HG02970 (cell line): ENCODE data around the gene MED29.
"Not testable (repeated sequence)": the region's sequence is repeated elsewhere in the genome, so short reads cannot be mapped to it uniquely, and the experiment has no call there.

ENCODE experiments used
- ATAC-seq: cut with Tn5 transposase; IDR thresholded peaks from one replicate; pipeline ENCODE4 v1.9.1; 2021; ENCODE audit warnings: mild to moderate bottlenecking, moderate library complexity, moderate number of reproducible peaks; ENCODE audit not compliant: unreplicated experiment, low FRiP score

MED29 gene

DNA sequence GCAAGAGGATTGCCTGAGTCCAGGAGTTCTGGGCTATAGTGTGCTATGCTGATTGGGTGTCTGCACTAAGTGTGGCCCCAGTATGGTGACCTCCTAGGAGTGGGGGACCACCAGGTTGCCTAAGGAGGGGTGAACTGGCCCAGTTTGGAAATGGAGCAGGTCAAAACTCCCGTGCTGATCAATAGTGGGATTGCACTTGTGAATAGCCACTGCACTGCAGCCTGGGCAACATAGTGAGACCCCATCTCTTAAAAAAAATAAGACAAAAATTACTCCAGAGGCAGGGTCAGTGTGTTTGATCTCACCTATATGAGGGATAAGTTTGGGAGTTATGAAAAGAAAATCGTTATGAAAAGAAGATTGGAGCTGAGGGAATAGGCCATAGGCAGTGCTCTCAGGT is 22.0 kb upstream of the MED29 start:
- ATAC-seq = no peak

DNA sequence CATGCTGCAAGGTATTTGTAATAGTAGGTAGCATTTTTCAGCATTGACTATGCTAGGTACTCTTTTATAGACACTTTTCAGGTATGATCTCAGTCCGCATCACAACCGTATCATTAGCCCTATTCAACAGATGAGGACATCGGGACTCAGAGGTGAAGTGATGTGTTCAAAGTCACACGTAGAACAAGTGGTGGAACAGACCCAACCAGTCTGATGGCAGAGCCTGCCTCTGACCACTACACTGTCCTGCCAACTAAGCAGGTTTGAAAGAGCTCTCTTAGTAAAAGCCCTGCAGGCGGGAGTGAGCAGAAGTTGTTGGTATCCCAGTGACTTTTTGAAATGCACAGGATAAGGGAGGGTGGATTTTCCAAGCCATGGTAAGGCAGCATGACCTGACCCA is 20.4 kb upstream of the MED29 start:
- ATAC-seq = no peak

GRCh38 chr19:39372047-39372802 is 19.0 kb upstream of the MED29 start:
- no peak for ATAC-seq

- ATAC-seq = no peak
Observed at GRCh38 chr19:39372941-39373340, 18.2 kb upstream of the MED29 start.

DNA sequence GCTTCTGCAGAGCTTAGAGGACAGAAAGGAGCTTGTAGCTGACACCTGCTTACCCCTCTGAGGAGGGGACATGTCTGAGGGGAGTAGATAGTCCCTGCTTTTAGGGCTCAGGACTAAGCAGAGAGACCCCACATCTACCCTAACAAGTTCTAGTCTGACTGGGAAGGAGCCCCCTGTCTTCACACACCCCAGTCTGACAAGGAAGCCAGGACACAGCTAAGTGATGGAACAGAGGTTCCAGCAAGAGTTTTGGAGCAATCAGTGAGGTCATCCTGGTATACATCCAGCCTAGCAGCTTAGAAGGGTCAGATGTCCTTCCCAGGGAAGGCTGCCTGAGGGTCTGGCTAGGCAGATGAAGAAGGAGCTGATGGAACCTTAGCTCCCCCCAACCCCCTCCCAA is 15.2 kb upstream of the MED29 start:
- ATAC-seq = no peak

DNA sequence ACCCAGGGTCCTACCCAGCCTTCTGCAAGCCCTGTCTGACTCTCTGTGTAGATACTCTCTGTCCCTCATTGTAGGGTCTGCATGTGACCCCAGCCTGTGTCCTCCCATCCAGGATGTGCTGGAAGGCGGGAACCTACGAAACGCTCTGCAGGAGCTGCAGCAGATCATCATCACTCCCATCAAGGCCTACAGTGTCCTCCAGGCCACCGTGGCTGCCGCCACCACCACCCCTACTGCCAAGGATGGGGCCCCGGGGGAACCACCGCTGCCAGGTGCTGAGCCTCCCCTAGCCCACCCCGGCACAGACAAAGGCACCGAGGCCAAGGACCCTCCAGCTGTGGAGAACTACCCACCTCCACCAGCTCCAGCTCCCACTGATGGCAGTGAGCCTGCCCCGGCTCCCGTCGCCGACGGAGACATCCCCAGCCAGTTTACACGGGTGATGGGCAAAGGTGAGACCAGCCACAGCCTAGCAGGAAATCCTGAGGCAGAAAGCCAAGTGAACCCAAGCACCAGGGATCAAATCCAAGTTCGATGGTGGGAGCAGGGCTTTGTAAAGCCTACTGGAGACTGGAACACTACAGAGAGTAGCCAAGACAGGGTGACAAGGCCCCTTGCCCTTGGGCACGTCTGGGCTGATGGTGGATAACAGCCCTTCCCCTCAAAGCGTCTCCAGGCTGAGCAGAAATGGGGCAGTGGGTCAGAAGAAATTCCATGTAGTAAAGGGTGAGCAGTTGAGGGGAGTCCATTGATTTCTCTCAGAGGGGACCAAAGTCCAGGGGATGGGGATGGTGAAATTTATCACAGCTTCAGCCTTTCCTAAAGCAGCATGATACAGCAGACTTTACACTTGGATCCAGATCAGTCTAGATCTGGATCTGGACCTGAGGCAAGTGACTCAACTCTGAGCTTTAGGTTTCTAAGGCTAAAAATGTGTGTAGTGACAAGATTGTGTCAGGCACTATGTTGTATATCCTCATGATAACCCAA is 13.5 kb upstream of the MED29 start:
- no peak for ATAC-seq

DNA sequence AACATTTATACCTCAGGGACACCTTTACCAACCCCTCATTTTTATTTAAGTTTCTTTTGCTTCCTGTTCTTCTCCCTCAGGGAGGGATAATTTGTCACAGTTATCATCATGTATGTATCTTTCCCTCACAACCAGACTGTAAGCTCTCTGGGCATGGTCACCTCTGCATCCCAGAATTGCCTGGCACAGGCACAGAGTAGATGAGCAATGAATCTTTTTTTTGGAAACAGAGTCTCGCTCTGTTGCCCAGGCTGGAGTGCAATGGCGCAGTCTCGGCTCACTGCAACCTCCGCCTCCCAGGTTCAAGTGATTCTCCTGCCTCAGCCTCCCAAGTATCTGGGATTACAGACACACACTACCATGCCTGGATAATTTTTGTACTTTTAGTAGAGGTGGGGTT is 11.8 kb upstream of the MED29 start:
- ATAC-seq = not testable (repeated sequence)

- no peak for ATAC-seq
Observed at GRCh38 chr19:39379865-39380396, 11.2 kb upstream of the MED29 start.

DNA sequence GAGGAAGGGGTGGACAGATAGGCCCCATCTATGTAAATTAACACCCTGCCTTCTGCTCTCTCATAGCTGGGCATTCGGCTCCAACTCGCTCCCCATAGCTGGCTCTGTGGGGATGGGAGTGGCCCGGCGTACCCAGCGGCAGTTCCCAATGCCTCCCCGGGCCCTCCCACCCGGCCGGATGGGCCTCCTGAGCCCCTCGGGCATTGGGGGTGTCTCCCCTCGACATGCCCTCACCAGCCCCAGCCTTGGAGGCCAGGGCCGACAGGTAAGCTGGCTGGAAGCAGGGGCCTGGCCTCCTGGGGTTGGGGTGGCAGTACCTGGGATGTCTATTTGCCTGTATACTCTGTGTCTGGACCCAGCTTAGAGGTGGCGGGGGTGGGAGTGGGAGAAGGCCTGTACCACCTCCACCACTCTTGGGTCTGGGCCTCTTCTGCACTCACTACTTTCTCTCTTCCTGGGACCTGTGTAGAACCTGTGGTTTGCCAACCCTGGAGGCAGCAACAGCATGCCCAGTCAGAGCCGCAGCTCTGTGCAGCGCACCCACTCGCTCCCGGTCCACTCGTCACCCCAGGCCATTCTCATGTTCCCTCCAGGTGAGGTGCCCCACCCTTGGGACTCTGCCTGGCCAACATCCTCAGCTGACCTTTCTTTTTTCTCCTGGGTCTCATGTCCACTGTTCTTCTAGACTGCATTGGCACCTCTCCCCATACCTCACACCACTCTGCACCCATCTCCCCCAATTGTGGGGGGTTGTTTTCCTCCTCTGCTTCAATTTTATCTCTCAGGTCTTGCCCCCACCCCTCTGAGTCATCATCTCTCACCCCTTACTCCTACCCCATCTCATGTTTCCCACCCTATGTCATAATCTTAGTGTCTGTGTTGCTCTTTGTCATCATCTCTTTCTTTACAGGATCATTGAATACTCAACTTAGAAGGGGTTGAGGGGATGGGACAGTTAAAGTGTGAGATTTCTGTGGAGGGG is 10.4 kb upstream of the MED29 start:
- no peak for ATAC-seq

GRCh38 chr19:39381910-39382611 is 9.1 kb upstream of the MED29 start:
- ATAC-seq = no peak

DNA sequence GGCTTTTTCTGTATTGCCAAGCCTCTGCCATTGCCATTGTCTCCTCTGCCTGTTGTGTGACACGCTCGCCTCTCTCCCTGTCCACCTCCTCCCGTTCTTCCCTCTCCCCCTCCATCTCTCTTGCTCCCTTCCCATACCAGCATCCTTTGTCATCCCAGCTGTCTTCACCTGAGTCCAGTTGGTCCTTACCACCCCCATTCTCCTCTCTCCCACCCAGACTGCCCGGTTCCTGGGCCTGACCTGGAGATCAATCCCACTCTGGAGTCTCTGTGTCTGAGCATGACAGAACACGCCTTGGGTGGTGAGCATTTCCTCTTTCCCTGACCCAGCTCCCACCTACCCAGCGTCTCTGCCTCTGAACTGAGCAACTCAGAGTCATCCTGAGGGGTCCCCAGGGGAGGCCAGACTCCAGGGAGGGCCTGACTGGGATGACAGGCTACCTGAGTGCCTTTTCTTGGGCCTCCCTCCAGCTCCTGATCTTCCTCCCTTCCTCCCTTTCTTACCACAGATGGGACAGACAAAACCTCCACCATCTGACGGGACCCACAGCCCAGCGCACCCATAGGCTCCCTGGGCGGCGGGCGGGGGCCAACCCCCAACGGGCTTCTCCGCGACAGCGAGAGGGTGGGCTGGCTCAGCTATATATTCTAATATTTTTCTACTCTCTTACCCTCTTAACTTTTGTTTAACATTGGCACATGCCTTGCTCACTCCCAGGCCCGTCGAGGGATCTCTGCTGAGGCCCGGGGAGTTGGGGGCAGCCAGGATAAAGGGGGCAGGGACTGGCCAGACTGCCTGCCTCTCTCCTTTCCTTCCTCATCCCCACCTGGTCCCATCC is 8.0 kb upstream of the MED29 start:
- ATAC-seq = no peak

DNA sequence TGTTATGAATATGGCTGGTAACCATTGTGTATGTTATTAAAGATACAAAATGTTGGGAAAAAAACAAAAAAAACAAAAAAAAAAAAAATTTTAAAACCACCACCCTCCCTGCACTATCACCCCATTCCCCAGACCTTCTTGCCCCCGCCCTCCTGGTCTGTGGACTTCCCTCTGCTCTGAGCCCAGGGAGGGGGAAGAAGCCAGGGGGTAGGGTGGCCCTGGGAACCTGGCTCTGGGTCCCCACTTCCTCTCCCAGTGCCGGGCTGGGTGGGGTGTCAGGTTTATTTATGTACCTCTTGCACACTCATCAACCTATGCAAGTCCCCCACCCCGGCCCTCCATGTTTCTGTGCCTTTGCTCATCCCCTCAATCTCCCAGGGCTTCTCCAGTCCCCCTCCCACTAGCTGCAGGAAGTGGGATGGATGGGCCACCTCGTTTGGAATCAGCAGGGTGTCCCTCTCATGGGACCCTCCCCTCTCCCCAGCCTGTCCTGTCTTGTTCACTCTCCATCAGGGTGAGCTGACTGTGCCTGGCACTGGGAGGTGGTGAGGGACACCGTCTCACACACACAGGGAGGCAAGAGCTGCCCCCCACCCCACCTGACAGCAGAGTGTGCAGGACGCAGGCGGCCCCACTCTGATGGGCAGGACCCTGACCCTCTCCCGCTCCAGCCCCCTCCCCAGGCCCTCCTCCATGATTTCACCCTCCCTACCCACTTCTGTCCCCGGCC is 6.2 kb upstream of the MED29 start:
- no peak for ATAC-seq

DNA sequence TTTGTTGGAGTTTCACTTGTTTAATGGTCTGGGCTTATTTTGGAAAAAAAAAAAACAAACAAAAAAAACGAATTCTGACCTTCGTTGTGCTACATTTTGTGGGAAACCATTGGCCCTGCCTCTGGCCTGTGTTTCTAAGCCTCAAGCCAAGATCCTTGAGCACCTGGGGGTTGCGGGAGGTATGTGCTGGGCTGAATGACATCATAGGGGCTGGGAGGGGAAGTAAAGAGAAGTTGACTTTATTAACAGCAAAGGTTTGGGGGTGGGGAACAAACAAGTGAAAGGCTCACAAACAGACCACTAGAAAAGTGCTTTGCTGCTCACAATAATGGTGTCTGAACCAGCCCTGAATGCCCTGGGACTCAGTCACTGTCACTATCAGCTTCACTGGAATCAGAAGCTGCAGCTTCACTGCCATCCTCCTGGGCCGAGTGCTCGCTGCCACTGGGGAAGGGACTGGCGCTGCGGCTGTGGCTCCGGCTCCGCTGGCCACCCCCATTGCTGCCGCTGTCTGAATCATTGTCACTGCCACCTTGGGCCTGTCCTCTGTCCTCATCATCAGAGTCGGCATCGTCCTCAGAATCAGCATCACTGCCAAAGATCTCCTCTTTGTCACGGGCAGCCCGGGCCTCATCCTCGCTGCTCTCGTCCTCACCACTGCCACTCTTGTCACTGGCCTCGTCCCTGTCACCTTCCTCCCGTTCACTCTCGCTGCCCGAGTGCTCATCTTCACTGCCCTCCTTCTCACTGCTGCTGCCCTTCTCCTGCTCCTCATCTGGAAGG is 5.4 kb upstream of the MED29 start:
- no peak for ATAC-seq

DNA sequence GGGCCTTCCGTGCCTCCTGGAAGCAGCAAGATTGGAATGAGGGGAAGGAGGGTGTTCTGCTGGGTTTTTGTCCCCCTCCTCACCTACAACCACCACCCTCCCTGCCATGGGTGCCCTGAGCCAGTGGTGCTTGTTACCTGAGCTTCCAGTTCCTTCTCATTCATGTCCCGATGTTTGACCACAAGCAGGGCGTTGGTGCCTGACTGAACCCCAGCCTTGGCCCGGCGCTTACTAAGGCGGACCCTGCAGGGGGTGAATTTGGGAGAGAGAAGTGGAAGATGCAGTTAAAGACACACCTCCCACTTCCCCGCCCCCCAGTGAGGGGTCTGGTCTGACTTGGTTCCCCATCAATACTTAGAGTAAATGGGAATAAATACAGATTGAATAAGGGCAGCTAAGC is 4.6 kb upstream of the MED29 start:
- ATAC-seq = no peak

DNA sequence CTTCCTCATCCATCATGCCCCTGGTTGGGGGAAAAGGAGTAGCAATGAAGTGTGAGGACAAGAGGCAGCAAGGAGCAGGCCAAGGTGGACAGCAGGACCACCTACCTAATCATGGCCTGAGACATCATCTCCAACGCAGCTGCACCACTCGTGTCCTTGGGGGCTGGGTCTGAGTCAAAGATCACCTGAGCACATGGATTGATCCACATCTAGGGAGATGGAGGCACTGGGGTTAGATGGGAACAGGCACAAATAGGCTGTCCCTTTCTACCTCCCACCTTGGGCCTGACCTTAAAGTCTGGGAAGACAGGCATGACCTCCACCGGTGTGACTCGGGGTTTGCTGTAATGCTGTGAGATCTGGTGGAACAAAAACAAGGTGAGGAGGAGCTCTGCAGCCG is 2.5 kb upstream of the MED29 start:
- no peak for ATAC-seq

DNA sequence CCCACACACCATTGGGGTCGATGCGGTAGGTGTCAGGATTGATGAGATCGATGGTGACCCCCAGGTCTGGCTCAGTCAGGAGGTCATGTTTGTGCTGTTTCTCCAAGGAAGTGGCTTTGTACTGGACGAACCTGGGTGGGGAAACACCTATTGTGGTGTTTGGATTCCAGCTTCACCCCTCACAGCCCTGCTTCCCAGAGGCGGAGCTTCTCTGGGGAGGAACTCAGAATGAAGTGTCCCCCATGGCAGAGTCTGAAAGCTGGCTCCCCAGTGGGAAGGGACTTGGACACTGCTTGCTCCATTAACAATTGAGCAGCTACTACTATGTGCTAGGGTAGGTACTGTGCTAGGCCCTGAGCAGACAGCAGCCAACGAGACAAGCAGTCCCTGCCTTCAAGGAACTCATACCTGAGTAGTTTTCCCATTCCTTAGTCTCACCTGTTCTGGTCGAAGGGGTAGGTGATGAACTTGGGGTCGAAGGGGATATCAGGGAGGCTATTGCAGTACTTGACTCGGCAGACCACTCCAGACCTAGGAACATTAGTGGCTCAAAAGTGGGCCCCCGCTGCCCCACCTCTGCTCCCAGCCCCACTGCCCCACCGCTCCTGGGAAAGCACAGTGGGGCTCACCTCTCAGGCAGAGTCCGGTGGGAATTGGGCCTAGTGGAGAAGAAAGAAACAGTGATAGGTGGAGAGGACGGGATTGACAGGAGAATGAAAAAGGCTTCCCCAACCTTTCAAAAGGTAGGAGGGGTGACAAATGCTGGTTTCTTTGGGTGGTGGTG is 1.4 kb upstream of the MED29 start:
- no peak for ATAC-seq

GRCh38 chr19:39390451-39390750 is 777 bp upstream of the MED29 start:
- ATAC-seq = no peak
